Measurements from ENCODE around the gene HLA-DQA1. TPM values are rescaled to one million over a fixed set of nuclear protein-coding genes. Genes with fewer than 3 reads are reported as not detected.
A peak's percentile ranks its signal among the peaks of the same experiment; 100 is the strongest.
"Not testable (repeated sequence)": the region's sequence is repeated elsewhere in the genome, so short reads cannot be mapped to it uniquely, and the experiment has no call there.

HLA-DQA1 gene
- total RNA-seq, 2 donors from 2014 or later, result 5.1 to 45.0 TPM

GRCh38 chr6:32643904-32644303, 6.7 kb downstream of the HLA-DQA1 start:
- no peak for DNase-seq
- no peak for ATAC-seq
- intact Hi-C loops (cut with DNase I, micrococcal nuclease), result no loop called here

- ATAC-seq (no peak), DNase-seq (no peak)
- intact Hi-C loops (cut with DNase I, micrococcal nuclease), result no loop called here
Measured at GRCh38 chr6:32645047-32645703, 8.0 kb downstream of the HLA-DQA1 start.

GRCh38 chr6:32655203-32655710, 18.1 kb downstream of the HLA-DQA1 start:
- ATAC-seq (no peak), DNase-seq (no peak)
- intact Hi-C loops (cut with DNase I, micrococcal nuclease), result no loop called here

- ATAC-seq; DNase-seq; intact Hi-C loops (cut with DNase I, micrococcal nuclease): not testable (repeated sequence)
Measured at GRCh38 chr6:32657329-32657728, 20.1 kb downstream of the HLA-DQA1 start.

GRCh38 chr6:32657819-32658218, 20.6 kb downstream of the HLA-DQA1 start:
- intact Hi-C loops (cut with DNase I, micrococcal nuclease); DNase-seq; ATAC-seq: not testable (repeated sequence)

GRCh38 chr6:32658268-32658897, 21.2 kb downstream of the HLA-DQA1 start:
- no peak for ATAC-seq
- DNase-seq, result no peak
- intact Hi-C loops (cut with DNase I, micrococcal nuclease), result no loop called here

- intact Hi-C loops (cut with DNase I, micrococcal nuclease), result no loop called here
- peak in 1 of 2 donors; percentile 25 for DNase-seq
- ATAC-seq, result no peak
Measured at GRCh38 chr6:32659856-32660595, 22.8 kb downstream of the HLA-DQA1 start.

- no peak for DNase-seq
- intact Hi-C loops (cut with DNase I, micrococcal nuclease), result no loop called here
- no peak for ATAC-seq
Measured at GRCh38 chr6:32662099-32662498, 24.9 kb downstream of the HLA-DQA1 start.

GRCh38 chr6:32662836-32663235, 25.6 kb downstream of the HLA-DQA1 start:
- ATAC-seq, result no peak
- DNase-seq, result no peak
- intact Hi-C loops (cut with DNase I, micrococcal nuclease), result no loop called here

GRCh38 chr6:32664354-32664753, 27.1 kb downstream of the HLA-DQA1 start:
- ATAC-seq, result no peak
- DNase-seq, result no peak
- intact Hi-C loops (cut with DNase I, micrococcal nuclease), result no loop called here

- intact Hi-C loops (cut with DNase I, micrococcal nuclease), result no loop called here
- DNase-seq (peak in 1 of 2 donors; percentile 45), ATAC-seq (no peak)
Measured at GRCh38 chr6:32664827-32665362, 27.7 kb downstream of the HLA-DQA1 start.

- no peak for ATAC-seq
- intact Hi-C loops (cut with DNase I, micrococcal nuclease), result no loop called here
- no peak for DNase-seq
Measured at GRCh38 chr6:32665661-32666060, 28.5 kb downstream of the HLA-DQA1 start.

- DNase-seq, result peak; percentile 27 to 32
- ATAC-seq, result peak; percentile 76
- intact Hi-C loops (cut with DNase I, micrococcal nuclease), result no loop called here
Measured at GRCh38 chr6:32666420-32667300, 29.5 kb downstream of the HLA-DQA1 start, which contains the start of gene HLA-DQB1. HLA-DQB1 (minus strand) TSS chr6:32666657; CDS start chr6:32666607, 50 bp downstream.

GRCh38 chr6:32668226-32668747, 31.1 kb downstream of the HLA-DQA1 start:
- DNase-seq (peak; percentile 51 to 53), ATAC-seq (peak; percentile 94)
- intact Hi-C loops (cut with DNase I, micrococcal nuclease), result no loop called here

- intact Hi-C loops (cut with DNase I, micrococcal nuclease), result no loop called here
- no peak for DNase-seq
- no peak for ATAC-seq
Measured at GRCh38 chr6:32669240-32669639, 32.0 kb downstream of the HLA-DQA1 start.

- DNase-seq, result no peak
- intact Hi-C loops (cut with DNase I, micrococcal nuclease), result no loop called here
- no peak for ATAC-seq
Measured at GRCh38 chr6:32669893-32670292, 32.7 kb downstream of the HLA-DQA1 start.

GRCh38 chr6:32671908-32672307, 34.7 kb downstream of the HLA-DQA1 start:
- intact Hi-C loops (cut with DNase I, micrococcal nuclease); ATAC-seq; DNase-seq: not testable (repeated sequence)

GRCh38 chr6:32674123-32674522, 36.9 kb downstream of the HLA-DQA1 start:
- intact Hi-C loops (cut with DNase I, micrococcal nuclease); ATAC-seq; DNase-seq: not testable (repeated sequence)
